GM13977 (cell line): ENCODE measurements around the gene SLC45A3.

Source experiments
- DNase-seq: peaks from one replicate; pipeline ENCODE4 v3.0.0; 2012; ENCODE audit warnings: low spot score
- in situ Hi-C: fragments of 300-500 bp; cut with MboI; formaldehyde crosslinking; loops from one replicate; pipeline ENCODE4 v1.12.0; 2022; ENCODE audit warnings: low sequenced_read_pairs, low pct_unique_long_range_greater_than_20kb, mixed read lengths, inconsistent platforms; ENCODE audit not compliant: unreplicated experiment
- TF ChIP-seq, protein P1 (sequence below): IDR thresholded peaks from 2 replicates; pipeline ENCODE4 v1.5.1; 2012; ENCODE audit warnings: mild to moderate bottlenecking, control low read depth; ENCODE audit not compliant: insufficient read depth; ENCODE audit errors: extremely low read depth, missing control alignments

SLC45A3 gene

DNA sequence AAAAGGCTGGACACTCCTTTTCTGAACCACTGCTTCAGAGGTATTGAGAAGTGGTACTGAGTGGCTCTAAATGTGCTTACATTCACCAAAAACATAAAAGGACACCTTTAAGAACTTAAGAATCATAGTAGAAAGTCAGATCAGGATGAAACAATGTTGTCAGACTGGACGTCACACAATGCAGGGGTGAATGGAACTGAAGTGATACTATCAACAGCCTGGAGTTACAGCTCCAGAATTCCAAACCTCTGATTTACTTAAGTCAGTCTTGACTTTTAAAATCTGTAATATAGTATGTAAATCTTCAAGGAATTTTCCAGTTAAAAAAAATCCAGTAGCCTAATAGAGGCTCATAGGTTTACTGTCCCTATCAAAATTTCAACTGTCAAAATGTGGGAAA lies 67.8 kb downstream of the SLC45A3 start:
- DNase-seq, result no peak
- TF ChIP-seq, protein P1, sequence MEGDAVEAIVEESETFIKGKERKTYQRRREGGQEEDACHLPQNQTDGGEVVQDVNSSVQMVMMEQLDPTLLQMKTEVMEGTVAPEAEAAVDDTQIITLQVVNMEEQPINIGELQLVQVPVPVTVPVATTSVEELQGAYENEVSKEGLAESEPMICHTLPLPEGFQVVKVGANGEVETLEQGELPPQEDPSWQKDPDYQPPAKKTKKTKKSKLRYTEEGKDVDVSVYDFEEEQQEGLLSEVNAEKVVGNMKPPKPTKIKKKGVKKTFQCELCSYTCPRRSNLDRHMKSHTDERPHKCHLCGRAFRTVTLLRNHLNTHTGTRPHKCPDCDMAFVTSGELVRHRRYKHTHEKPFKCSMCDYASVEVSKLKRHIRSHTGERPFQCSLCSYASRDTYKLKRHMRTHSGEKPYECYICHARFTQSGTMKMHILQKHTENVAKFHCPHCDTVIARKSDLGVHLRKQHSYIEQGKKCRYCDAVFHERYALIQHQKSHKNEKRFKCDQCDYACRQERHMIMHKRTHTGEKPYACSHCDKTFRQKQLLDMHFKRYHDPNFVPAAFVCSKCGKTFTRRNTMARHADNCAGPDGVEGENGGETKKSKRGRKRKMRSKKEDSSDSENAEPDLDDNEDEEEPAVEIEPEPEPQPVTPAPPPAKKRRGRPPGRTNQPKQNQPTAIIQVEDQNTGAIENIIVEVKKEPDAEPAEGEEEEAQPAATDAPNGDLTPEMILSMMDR, result no peak
- in situ Hi-C loops, result no loop called here

DNA sequence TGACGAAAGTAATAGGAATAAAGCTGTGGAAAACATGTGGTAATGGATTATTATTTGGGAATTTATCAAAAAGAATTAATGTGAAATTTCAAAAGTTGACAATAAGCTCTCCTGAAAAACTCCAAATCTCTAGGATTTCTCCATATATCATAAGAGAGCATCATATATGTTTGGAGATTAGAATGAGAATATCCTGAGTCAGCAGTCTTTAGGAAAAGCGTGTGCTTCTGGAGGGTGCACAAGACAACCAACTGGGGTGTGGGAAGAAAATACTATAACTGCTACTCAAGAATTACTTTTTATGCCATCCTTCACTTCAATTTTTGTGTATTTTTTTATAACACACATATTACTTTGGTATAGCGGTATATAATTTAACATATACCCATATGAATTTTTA lies 68.2 kb downstream of the SLC45A3 start:
- TF ChIP-seq, protein P1, result no peak
- no peak for DNase-seq
- in situ Hi-C loops, result no loop called here

GRCh38 chr1:205610901-205611466 lies 69.3 kb downstream of the SLC45A3 start:
- DNase-seq, result no peak
- TF ChIP-seq, protein P1, result no peak
- in situ Hi-C loops, result no loop called here

- TF ChIP-seq, protein P1, result no peak
- in situ Hi-C loops, result no loop called here
- DNase-seq, result no peak
These were observed 70.3 kb downstream of the SLC45A3 start for GRCh38 chr1:205610036-205610435.
